GM18499 (cell line): Measurements from ENCODE around the gene CMTM2.
"Not testable (repeated sequence)": the region's sequence is repeated elsewhere in the genome, so short reads cannot be mapped to it uniquely, and the experiment has no call there.

Experiments
- ATAC-seq: cut with Tn5 transposase; IDR thresholded peaks from one replicate; pipeline ENCODE4 v1.9.1; 2021; ENCODE audit warnings: moderate number of reproducible peaks; ENCODE audit not compliant: insufficient read depth, unreplicated experiment

Gene CMTM2

GRCh38 chr16:66552286-66553177 lies 26.7 kb upstream of the CMTM2 start, which contains the start of gene CKLF:
TSS of gene CKLF (plus strand) at chr16:66552576. CDS start at chr16:66552716, 140 bp downstream.
- ATAC-seq: no peak

- ATAC-seq: no peak
These were observed 26.0 kb upstream of the CMTM2 start for GRCh38 chr16:66553223-66553622.

- no peak for ATAC-seq
These were observed 25.2 kb upstream of the CMTM2 start for GRCh38 chr16:66554021-66554420.

GRCh38 chr16:66554495-66554894 lies 24.8 kb upstream of the CMTM2 start:
- no peak for ATAC-seq

- ATAC-seq: no peak
These were observed 19.2 kb upstream of the CMTM2 start for GRCh38 chr16:66560107-66560506.

GRCh38 chr16:66561381-66562080 lies 17.7 kb upstream of the CMTM2 start:
- no peak for ATAC-seq

GRCh38 chr16:66562409-66562808 lies 16.9 kb upstream of the CMTM2 start:
- ATAC-seq: no peak

- ATAC-seq: no peak
These were observed 16.3 kb upstream of the CMTM2 start for GRCh38 chr16:66562986-66563385.

GRCh38 chr16:66563574-66564334 lies 15.5 kb upstream of the CMTM2 start:
- ATAC-seq: no peak

- no peak for ATAC-seq
These were observed 13.0 kb upstream of the CMTM2 start, which contains the start of gene CMTM1 for GRCh38 chr16:66566051-66566901. TSS of gene CMTM1 (plus strand) at chr16:66566439. CDS start at chr16:66566514, 75 bp downstream.

GRCh38 chr16:66567270-66567669 lies 12.0 kb upstream of the CMTM2 start:
- not testable (repeated sequence) for ATAC-seq

- ATAC-seq: no peak
These were observed 10.9 kb upstream of the CMTM2 start for GRCh38 chr16:66568355-66568754.

- ATAC-seq: no peak
These were observed 10.1 kb upstream of the CMTM2 start for GRCh38 chr16:66569131-66569530.

- ATAC-seq: no peak
These were observed 9.3 kb upstream of the CMTM2 start for GRCh38 chr16:66569827-66570405.

GRCh38 chr16:66572356-66572755 lies 6.9 kb upstream of the CMTM2 start:
- no peak for ATAC-seq

- ATAC-seq: no peak
These were observed 5.2 kb upstream of the CMTM2 start for GRCh38 chr16:66574081-66574480.

GRCh38 chr16:66574531-66574930 lies 4.7 kb upstream of the CMTM2 start:
- ATAC-seq: no peak

- no peak for ATAC-seq
These were observed 4.2 kb upstream of the CMTM2 start for GRCh38 chr16:66575060-66575459.

GRCh38 chr16:66576296-66576695 lies 3.0 kb upstream of the CMTM2 start:
- no peak for ATAC-seq
